Stimulated activated naive CD8-positive, alpha-beta T cell treated with anti-CD3 and anti-CD28 coated beads, Interleukin-15, amount 100 ng/mL, for 72 hours (primary cell): Measurements from ENCODE around the gene SLC26A1.
A peak's percentile ranks its signal among the peaks of the same experiment; 100 is the strongest.

Experiments
- ATAC-seq: fragments of 150-1000 bp; cut with Tn5 transposase; 2 replicates; pipeline ENCODE4 v1.10.0; 2021; ENCODE audit warnings: mild to moderate bottlenecking, moderate library complexity
- DNase-seq, 2 donors: peaks; one replicate each; pipeline ENCODE4 v3.0.0; 2021 to 2022
- H3K27ac Mint-ChIP-seq, 2 donors: one replicate each; pipeline ENCODE4 v1.8.0; 2022; ENCODE audit warnings: mild to moderate bottlenecking in 2 of 2, mixed read lengths in 2 of 2, moderate library complexity in 2 of 2
- H3K27me3 Mint-ChIP-seq: one replicate; pipeline ENCODE4 v1.8.0; 2022; ENCODE audit warnings: mixed read lengths
- H3K4me1 Mint-ChIP-seq: one replicate; pipeline ENCODE4 v1.8.0; 2022; ENCODE audit warnings: mild to moderate bottlenecking, mixed read lengths
- H3K4me3 Mint-ChIP-seq, 2 donors: one replicate each; pipeline ENCODE4 v1.8.0; 2022; ENCODE audit warnings: mild to moderate bottlenecking in 2 of 2, mixed read lengths in 2 of 2, moderate library complexity in 1 of 2
- H3K9me3 Mint-ChIP-seq, 2 donors: one replicate each; pipeline ENCODE4 v1.8.0; 2022; ENCODE audit warnings: mixed read lengths in 2 of 2

Gene SLC26A1

GRCh38 chr4:954211-955020 is 38.8 kb downstream of the SLC26A1 start:
- Mint-ChIP-seq H3K9me3 (no peaks in the 10 kb centered on the region), H3K4me3 (no peak overlapping the region), H3K27me3 (no peaks in the 10 kb centered on the region), H3K4me1 (no peaks in the 10 kb centered on the region), H3K27ac (no peak overlapping the region)
- ATAC-seq (no peak), DNase-seq (no peak)

GRCh38 chr4:953574-953915 is 39.7 kb downstream of the SLC26A1 start:
- Mint-ChIP-seq H3K4me3 (no peak overlapping the region), H3K4me1 (no peaks in the 10 kb centered on the region), H3K27ac (peak overlapping the region in 1 of 2 donors; percentile 80), H3K9me3 (no peaks in the 10 kb centered on the region), H3K27me3 (no peaks in the 10 kb centered on the region)
- ATAC-seq = no peak
- DNase-seq = no peak

- peak; percentile 29 for ATAC-seq
- Mint-ChIP-seq H3K27ac (peak overlapping the region in 1 of 2 donors; percentile 78), H3K4me1 (no peaks in the 10 kb centered on the region), H3K4me3 (no peak overlapping the region), H3K27me3 (no peaks in the 10 kb centered on the region), H3K9me3 (no peaks in the 10 kb centered on the region)
- DNase-seq = no peak
Observed at GRCh38 chr4:952881-953573, 40.2 kb downstream of the SLC26A1 start.

GRCh38 chr4:951594-952468 is 41.4 kb downstream of the SLC26A1 start:
- Mint-ChIP-seq H3K27ac (peak overlapping the region; percentile 23 to 85), H3K4me3 (no peak overlapping the region), H3K27me3 (no peaks in the 10 kb centered on the region), H3K9me3 (no peaks in the 10 kb centered on the region), H3K4me1 (peaks cover 2% of the 10 kb centered on the region)
- DNase-seq (no peak), ATAC-seq (peak; percentile 11)

GRCh38 chr4:951186-951585 is 42.0 kb downstream of the SLC26A1 start:
- Mint-ChIP-seq H3K9me3 (no peaks in the 10 kb centered on the region), H3K27me3 (no peaks in the 10 kb centered on the region), H3K4me3 (no peak overlapping the region), H3K27ac (peak overlapping the region in 1 of 2 donors; percentile 42), H3K4me1 (peaks cover 9% of the 10 kb centered on the region)
- ATAC-seq = no peak
- no peak for DNase-seq

- ATAC-seq (no peak), DNase-seq (no peak)
- H3K4me3 Mint-ChIP-seq = no peak overlapping the region
- no peaks in the 10 kb centered on the region for H3K27me3 Mint-ChIP-seq
- no peaks in the 10 kb centered on the region for H3K9me3 Mint-ChIP-seq
- H3K27ac Mint-ChIP-seq = peak overlapping the region in 1 of 2 donors; percentile 89
- peaks cover 17% of the 10 kb centered on the region for H3K4me1 Mint-ChIP-seq
Observed at GRCh38 chr4:950136-951020, 42.8 kb downstream of the SLC26A1 start.

- Mint-ChIP-seq H3K27me3 (no peaks in the 10 kb centered on the region), H3K4me3 (no peak overlapping the region), H3K4me1 (peaks cover 21% of the 10 kb centered on the region), H3K27ac (no peak overlapping the region), H3K9me3 (no peaks in the 10 kb centered on the region)
- ATAC-seq = no peak
- DNase-seq = no peak
Observed at GRCh38 chr4:949656-950055, 43.5 kb downstream of the SLC26A1 start.

- Mint-ChIP-seq H3K9me3 (no peaks in the 10 kb centered on the region), H3K27me3 (no peaks in the 10 kb centered on the region), H3K4me3 (no peak overlapping the region), H3K4me1 (peaks cover 21% of the 10 kb centered on the region), H3K27ac (peak overlapping the region in 1 of 2 donors; percentile 91)
- ATAC-seq = no peak
- DNase-seq = no peak
Observed at GRCh38 chr4:948936-949300, 44.3 kb downstream of the SLC26A1 start.

GRCh38 chr4:948101-948935 is 44.9 kb downstream of the SLC26A1 start:
- Mint-ChIP-seq H3K4me1 (peaks cover 21% of the 10 kb centered on the region), H3K27ac (peak overlapping the region in 1 of 2 donors; percentile 91), H3K4me3 (no peak overlapping the region), H3K27me3 (no peaks in the 10 kb centered on the region), H3K9me3 (no peaks in the 10 kb centered on the region)
- ATAC-seq (no peak), DNase-seq (no peak)

- H3K27ac Mint-ChIP-seq = no peak overlapping the region
- peaks cover 21% of the 10 kb centered on the region for H3K4me1 Mint-ChIP-seq
- H3K27me3 Mint-ChIP-seq = no peaks in the 10 kb centered on the region
- H3K4me3 Mint-ChIP-seq = no peak overlapping the region
- DNase-seq = no peak
- ATAC-seq = no peak
- no peaks in the 10 kb centered on the region for H3K9me3 Mint-ChIP-seq
Observed at GRCh38 chr4:947491-947971, 45.7 kb downstream of the SLC26A1 start.

- peaks cover 21% of the 10 kb centered on the region for H3K4me1 Mint-ChIP-seq
- no peaks in the 10 kb centered on the region for H3K27me3 Mint-ChIP-seq
- ATAC-seq (no peak), DNase-seq (no peak)
- H3K9me3 Mint-ChIP-seq = no peaks in the 10 kb centered on the region
- H3K27ac Mint-ChIP-seq = peak overlapping the region in 1 of 2 donors; percentile 71
- H3K4me3 Mint-ChIP-seq = no peak overlapping the region
Observed at GRCh38 chr4:946517-947471, 46.4 kb downstream of the SLC26A1 start.

- H3K27me3 Mint-ChIP-seq = no peaks in the 10 kb centered on the region
- H3K9me3 Mint-ChIP-seq = no peaks in the 10 kb centered on the region
- no peak overlapping the region for H3K4me3 Mint-ChIP-seq
- H3K4me1 Mint-ChIP-seq = peaks cover 21% of the 10 kb centered on the region
- DNase-seq = no peak
- ATAC-seq = no peak
- peak overlapping the region in 1 of 2 donors; percentile 88 for H3K27ac Mint-ChIP-seq
Observed at GRCh38 chr4:946103-946450, 47.1 kb downstream of the SLC26A1 start.

- H3K27me3 Mint-ChIP-seq = no peaks in the 10 kb centered on the region
- no peak overlapping the region for H3K4me3 Mint-ChIP-seq
- DNase-seq = no peak
- no peak for ATAC-seq
- H3K27ac Mint-ChIP-seq = peak overlapping the region in 1 of 2 donors; percentile 88
- no peaks in the 10 kb centered on the region for H3K9me3 Mint-ChIP-seq
- peaks cover 21% of the 10 kb centered on the region for H3K4me1 Mint-ChIP-seq
Observed at GRCh38 chr4:945274-946102, 47.7 kb downstream of the SLC26A1 start.
